ENCODE results near the gene PRIM1. TPM values are rescaled to one million over a fixed set of nuclear protein-coding genes. Genes with fewer than 3 reads are reported as not detected.

Gene PRIM1
- total and polyA plus RNA-seq, 2 of the 8 experiments (the other 6 are each of a cell fraction or from before 2014, with no cell fraction given): 52.4 to 61.9 TPM

DNA sequence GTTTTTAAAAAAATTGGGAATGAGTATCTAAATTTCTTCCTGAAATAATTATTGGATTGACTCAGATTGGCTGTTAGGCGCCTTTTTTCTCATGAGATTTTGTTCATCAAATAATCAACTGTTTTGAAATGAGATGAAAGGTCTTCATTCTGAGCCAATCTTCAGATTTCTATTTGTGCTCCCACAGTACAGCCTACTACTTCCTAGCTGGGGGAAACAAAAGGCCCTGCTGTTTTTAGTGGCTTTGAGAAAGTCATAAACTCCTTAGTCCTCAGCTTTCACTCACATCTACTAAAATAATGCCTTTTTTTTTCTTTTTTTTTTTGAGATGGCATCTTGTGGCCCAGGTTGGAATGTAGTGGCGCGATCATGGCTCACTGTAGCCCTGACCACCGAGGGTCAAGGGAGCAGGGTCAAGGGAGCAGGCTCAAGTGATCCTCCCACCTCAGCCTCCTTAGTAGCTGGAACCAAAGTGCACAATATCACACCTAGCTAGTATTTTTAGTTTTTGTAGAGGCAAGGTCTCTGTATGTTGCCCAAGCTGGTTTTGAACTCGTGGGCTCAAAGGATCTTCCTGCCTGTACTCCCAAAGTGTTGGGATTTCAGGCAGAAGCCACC, 42.3 kb downstream of the PRIM1 start (continued):
- TF ChIP-seq SIN3A (conservative IDR thresholded peaks at IDR 0.05 in 1 of 2, IDR thresholded peaks at IDR 0.05 in 1 of 2; ENCODE audit: low read depth in 1 of 2, low read length in 2 of 2): no peak
